ENCODE measurements around the gene OBP2A. TPM values are rescaled to one million over a fixed set of nuclear protein-coding genes. Genes with fewer than 3 reads are reported as not detected.

Gene OBP2A
- polyA plus RNA-seq, 3 donors = not detected

DNA sequence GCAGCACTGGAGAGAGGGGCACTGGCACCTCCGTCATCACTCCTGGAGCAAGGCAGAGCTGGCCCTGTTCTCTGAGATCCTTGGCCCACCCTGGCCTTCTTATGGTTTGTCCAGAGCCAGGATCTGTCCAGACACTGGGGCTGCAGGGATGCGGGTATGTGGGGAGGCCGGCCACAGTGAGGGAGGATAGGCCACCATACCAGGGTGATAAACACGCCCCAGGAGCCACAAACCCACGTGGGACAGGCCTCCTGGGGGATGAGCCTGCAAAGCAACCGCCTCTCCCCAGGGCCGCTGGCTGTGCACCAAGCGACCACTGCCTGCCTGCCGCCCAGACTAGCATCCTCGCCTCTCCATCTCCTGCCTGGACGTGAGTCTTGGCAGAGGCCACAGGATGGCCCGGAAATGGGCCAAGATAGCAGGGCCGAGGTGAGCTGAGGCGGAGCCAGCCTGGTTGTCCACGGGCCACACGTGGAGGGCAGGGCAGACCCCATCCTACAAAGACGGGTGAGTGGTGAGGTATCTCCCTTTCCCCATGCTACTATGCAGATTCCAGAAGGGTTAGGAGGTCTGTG, 4.5 kb downstream of the OBP2A start:
- no peaks in the 10 kb centered on the region for H4K20me1 ChIP-seq (ENCODE audit: insufficient read depth, low read length)
- no peaks in the 10 kb centered on the region for H3K79me2 ChIP-seq (ENCODE audit: insufficient read depth, low read length)
- H3K4me2 ChIP-seq (replicated peaks; ENCODE audit: extremely low read depth, low read length, poor library complexity, severe bottlenecking) = no peak overlapping the region
- no peak overlapping the region for H3K4me3 ChIP-seq (replicated peaks in 1 of 3; ENCODE audit: low read depth in 2 of 3, low read length in 3 of 3)
- no peaks in the 10 kb centered on the region for H3K4me1 ChIP-seq (ENCODE audit: control insufficient read depth in 1 of 2, insufficient read depth in 2 of 2, low read length in 2 of 2)
- H3K27me3 ChIP-seq (ENCODE audit: control insufficient read depth in 2 of 2, insufficient read depth in 2 of 2, low read length in 2 of 2) = no peaks in the 10 kb centered on the region
- H3K27ac ChIP-seq (ENCODE audit: low read depth in 1 of 2, low read length in 2 of 2) = no peak overlapping the region
- TF ChIP-seq, protein P1, sequence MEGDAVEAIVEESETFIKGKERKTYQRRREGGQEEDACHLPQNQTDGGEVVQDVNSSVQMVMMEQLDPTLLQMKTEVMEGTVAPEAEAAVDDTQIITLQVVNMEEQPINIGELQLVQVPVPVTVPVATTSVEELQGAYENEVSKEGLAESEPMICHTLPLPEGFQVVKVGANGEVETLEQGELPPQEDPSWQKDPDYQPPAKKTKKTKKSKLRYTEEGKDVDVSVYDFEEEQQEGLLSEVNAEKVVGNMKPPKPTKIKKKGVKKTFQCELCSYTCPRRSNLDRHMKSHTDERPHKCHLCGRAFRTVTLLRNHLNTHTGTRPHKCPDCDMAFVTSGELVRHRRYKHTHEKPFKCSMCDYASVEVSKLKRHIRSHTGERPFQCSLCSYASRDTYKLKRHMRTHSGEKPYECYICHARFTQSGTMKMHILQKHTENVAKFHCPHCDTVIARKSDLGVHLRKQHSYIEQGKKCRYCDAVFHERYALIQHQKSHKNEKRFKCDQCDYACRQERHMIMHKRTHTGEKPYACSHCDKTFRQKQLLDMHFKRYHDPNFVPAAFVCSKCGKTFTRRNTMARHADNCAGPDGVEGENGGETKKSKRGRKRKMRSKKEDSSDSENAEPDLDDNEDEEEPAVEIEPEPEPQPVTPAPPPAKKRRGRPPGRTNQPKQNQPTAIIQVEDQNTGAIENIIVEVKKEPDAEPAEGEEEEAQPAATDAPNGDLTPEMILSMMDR (IDR thresholded peaks at IDR 0.05) = no peak
- no peaks in the 10 kb centered on the region for H3K4me1 Mint-ChIP-seq
- no peak overlapping the region for H2AFZ ChIP-seq (ENCODE audit: insufficient read depth, low read depth, low read length, poor library complexity, severe bottlenecking)
- intact Hi-C loops (cut with micrococcal nuclease) = no loop called here
- no peak overlapping the region for H3K9ac ChIP-seq (ENCODE audit: insufficient read depth, low read length, poor library complexity, severe bottlenecking)
- no peaks in the 10 kb centered on the region for H3K9me3 ChIP-seq (replicated peaks in 1 of 2; ENCODE audit: control insufficient read depth in 1 of 2, insufficient read depth in 1 of 2, low read length in 2 of 2)
- WGBS (ENCODE audit: insufficient coverage) = 80% methylated on average over 9 of the region's 17 CpGs
- no peak for DNase-seq
- H3K4me3 Mint-ChIP-seq = no peak overlapping the region
- H3K36me3 ChIP-seq (replicated peaks in 1 of 2; ENCODE audit: control insufficient read depth in 1 of 2, insufficient read depth in 2 of 2, low read length in 2 of 2) = no peaks in the 10 kb centered on the region
- H3K36me3 Mint-ChIP-seq = no peaks in the 10 kb centered on the region
- H3K9me3 Mint-ChIP-seq = peaks cover 0 to 3% (median 0%) of the 10 kb centered on the region in 7 donors
- no peak overlapping the region for H3K27ac Mint-ChIP-seq
- peaks cover 0 to 3% (median 2%) of the 10 kb centered on the region in 3 donors for H3K27me3 Mint-ChIP-seq (ENCODE audit: low read depth in 3 of 3)

DNA sequence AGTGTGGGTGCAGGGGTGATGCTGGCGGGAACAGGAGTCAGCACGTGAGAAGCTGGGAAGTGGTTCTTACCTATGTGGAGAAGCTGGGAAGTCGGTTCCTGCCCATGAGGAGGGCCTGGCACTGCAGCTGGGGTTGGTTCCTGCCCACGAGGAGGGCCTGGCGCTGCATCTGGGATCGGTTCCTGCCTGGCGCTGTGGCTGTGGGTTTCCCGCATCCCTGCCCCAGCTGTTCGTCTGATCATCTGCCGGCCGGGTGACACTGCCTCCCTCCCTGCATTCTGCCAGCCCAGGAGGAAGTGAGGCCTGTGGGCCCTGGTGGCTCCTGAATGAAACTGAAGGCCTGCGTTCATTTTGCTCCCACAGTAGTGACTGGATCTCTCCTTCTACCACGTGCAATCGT, 5.1 kb downstream of the OBP2A start:
- Mint-ChIP-seq H3K27ac (no peak overlapping the region), H3K4me3 (no peak overlapping the region), H3K27me3 (ENCODE audit: low read depth in 3 of 3) (peaks cover 0 to 5% (median 2%) of the 10 kb centered on the region in 3 donors), H3K9me3 (peaks cover 0 to 3% (median 0%) of the 10 kb centered on the region in 7 donors), H3K4me1 (no peaks in the 10 kb centered on the region), H3K36me3 (no peaks in the 10 kb centered on the region)
- Histone ChIP-seq H3K79me2 (ENCODE audit: insufficient read depth, low read length) (no peaks in the 10 kb centered on the region), H3K4me3 (replicated peaks in 1 of 3; ENCODE audit: low read depth in 2 of 3, low read length in 3 of 3) (no peak overlapping the region), H3K4me1 (ENCODE audit: control insufficient read depth in 1 of 2, insufficient read depth in 2 of 2, low read length in 2 of 2) (no peaks in the 10 kb centered on the region), H3K36me3 (replicated peaks in 1 of 2; ENCODE audit: control insufficient read depth in 1 of 2, insufficient read depth in 2 of 2, low read length in 2 of 2) (no peaks in the 10 kb centered on the region), H3K9ac (ENCODE audit: insufficient read depth, low read length, poor library complexity, severe bottlenecking) (no peak overlapping the region), H2AFZ (ENCODE audit: insufficient read depth, low read depth, low read length, poor library complexity, severe bottlenecking) (no peak overlapping the region), H3K4me2 (replicated peaks; ENCODE audit: extremely low read depth, low read length, poor library complexity, severe bottlenecking) (no peak overlapping the region), H3K27ac (ENCODE audit: low read depth in 1 of 2, low read length in 2 of 2) (no peak overlapping the region), H3K9me3 (replicated peaks in 1 of 2; ENCODE audit: control insufficient read depth in 1 of 2, insufficient read depth in 1 of 2, low read length in 2 of 2) (no peaks in the 10 kb centered on the region), H4K20me1 (ENCODE audit: insufficient read depth, low read length) (no peaks in the 10 kb centered on the region), H3K27me3 (ENCODE audit: control insufficient read depth in 2 of 2, insufficient read depth in 2 of 2, low read length in 2 of 2) (no peaks in the 10 kb centered on the region)
- TF ChIP-seq, protein P1 (IDR thresholded peaks at IDR 0.05) = no peak
- 30% methylated on average over 14 of the region's 14 CpGs for WGBS (ENCODE audit: insufficient coverage)
- DNase-seq = no peak
- intact Hi-C loops (cut with micrococcal nuclease) = no loop called here
